PC-3 (cell line): ENCODE measurements around the gene KANSL3. TPM values are rescaled to one million over a fixed set of nuclear protein-coding genes. Genes with fewer than 3 reads are reported as not detected.

Experiments used
- ATAC-seq: fragments of 200-7000 bp; cut with Tn5 transposase; 2 replicates; pipeline ENCODE4 v1.9.1; 2020; ENCODE audit warnings: mild to moderate bottlenecking, moderate library complexity
- BruUV-seq: library from RNA; stranded (reverse); fragments of 400-500 nt; replicated peaks from 2 replicates; lab custom pipeline; 2021; lab: Mats Ljungman, UMichigan
- CTCF ChIA-PET: fragments of 300-600 bp; sonication (Branson Sonifier 250); formaldehyde crosslinking; loops from one replicate; lab custom pipeline; 2022; ENCODE audit warnings: antibody characterized with exemption; lab: Charles Lee
- POLR2A ChIA-PET: fragments of 300-600 bp; sonication (Branson Sonifier 250); formaldehyde crosslinking; loops from one replicate; lab custom pipeline; 2022; ENCODE audit warnings: antibody characterized with exemption; ENCODE audit not compliant: unreplicated experiment; lab: Charles Lee
- DNase-seq: peaks from one replicate; pipeline ENCODE4 v3.0.0-alpha.2; 2015
- H2AFZ ChIP-seq: fragments of 300-600 bp; sonication (generic); 2 replicates; pipeline ENCODE4 v1.6.0; 2016; ENCODE audit warnings: antibody characterized with exemption, low read length
- H3F3A ChIP-seq: fragments of 300-600 bp; sonication (generic); one replicate; pipeline ENCODE4 v1.6.0; 2017; ENCODE audit warnings: antibody characterized with exemption, low read length, control low read depth, mild to moderate bottlenecking; ENCODE audit not compliant: unreplicated experiment
- H3K27ac ChIP-seq: fragments of 300-600 bp; sonication (generic); 2 replicates; pipeline ENCODE4 v1.5.1; 2016; ENCODE audit warnings: mild to moderate bottlenecking, low read length
- H3K27me3 ChIP-seq: fragments of 300-600 bp; sonication (generic); 2 replicates; pipeline ENCODE4 v1.6.1; 2016; ENCODE audit warnings: low read length, mixed read lengths
- H3K36me3 ChIP-seq: fragments of 300-600 bp; sonication (generic); 2 replicates; pipeline ENCODE4 v1.6.1; 2016; ENCODE audit warnings: low read depth, mixed run types, low read length, mixed read lengths
- H3K4me1 ChIP-seq: fragments of 300-600 bp; sonication (generic); 2 replicates; pipeline ENCODE4 v1.5.1; 2016; ENCODE audit warnings: low read length; ENCODE audit not compliant: insufficient read depth
- H3K4me2 ChIP-seq: fragments of 300-600 bp; sonication (generic); 2 replicates; pipeline ENCODE4 v1.6.0; 2016; ENCODE audit warnings: low read length
- H3K4me3 ChIP-seq: fragments of 300-600 bp; sonication (generic); 2 replicates; pipeline ENCODE4 v1.5.1; 2016; ENCODE audit warnings: mild to moderate bottlenecking, low read length, mixed read lengths
- H3K79me2 ChIP-seq: fragments of 300-600 bp; sonication (generic); 2 replicates; pipeline ENCODE4 v1.6.1; 2017; ENCODE audit warnings: low read length, mixed read lengths
- H3K9ac ChIP-seq: fragments of 300-600 bp; sonication (generic); 2 replicates; pipeline ENCODE4 v1.6.0; 2016; ENCODE audit warnings: mild to moderate bottlenecking, low read length
- H3K9me2 ChIP-seq: fragments of 300-600 bp; sonication (generic); replicated peaks from 2 replicates; pipeline ENCODE4 v1.6.1; 2016; ENCODE audit warnings: mixed run types, low read length, mixed read lengths
- H3K9me3 ChIP-seq: fragments of 300-600 bp; sonication (generic); 2 replicates; pipeline ENCODE4 v1.6.1; 2016; ENCODE audit warnings: low read length, mixed read lengths
- H4K20me1 ChIP-seq: fragments of 300-600 bp; sonication (generic); 2 replicates; pipeline ENCODE4 v1.6.1; 2016; ENCODE audit warnings: low read length, mixed read lengths
- EZH2 ChIP-seq: fragments of 300-600 bp; sonication (generic); IDR thresholded peaks from one replicate; pipeline ENCODE4 v1.6.1; 2017; ENCODE audit warnings: antibody characterized with exemption, mild to moderate bottlenecking, low read length; ENCODE audit not compliant: unreplicated experiment
- EZH2phosphoT487 ChIP-seq: fragments of 300-600 bp; sonication (generic); IDR thresholded peaks from 2 replicates; pipeline ENCODE4 v1.6.1; 2018; ENCODE audit warnings: mild to moderate bottlenecking, antibody characterized with exemption, low read length, borderline replicate concordance
- intact Hi-C: fragments of 100-400 bp; cut with micrococcal nuclease; formaldehyde crosslinking; loops from 2 replicates; pipeline ENCODE4 v1.9.0; 2023
- total RNA-seq: library from RNA; depleted of rRNA; stranded (reverse); fragments of >200 nt; gene quantifications from 2 replicates; pipeline ENCODE4 v1.2.3, GENCODE V29; 2014
- TF ChIP-seq, protein P1 (sequence below): fragments of 300-600 bp; sonication (generic); conservative IDR thresholded peaks from 2 replicates; pipeline ENCODE4 v1.5.1; 2017; ENCODE audit warnings: antibody characterized with exemption, low read depth, mild to moderate bottlenecking, low read length

KANSL3 gene
- total RNA-seq, 1 experiment from 2014 or later: 30.6 TPM

- BruUV-seq: no TSS peak
- Histone ChIP-seq H3K4me3 (no peak overlapping the region), H2AFZ (no peak overlapping the region), H3K4me2 (no peak overlapping the region), H3K4me1 (peaks cover 14% of the 10 kb centered on the region), H3K9ac (no peak overlapping the region), H3F3A (no peaks in the 10 kb centered on the region), H3K36me3 (no peaks in the 10 kb centered on the region), H3K27me3 (no peaks in the 10 kb centered on the region), H3K79me2 (no peaks in the 10 kb centered on the region), H4K20me1 (no peaks in the 10 kb centered on the region), H3K9me3 (no peaks in the 10 kb centered on the region), H3K27ac (no peak overlapping the region), H3K9me2 (no peaks in the 10 kb centered on the region)
- ChIA-PET CTCF (no interaction called here), POLR2A (no interaction called here)
- no peak for ATAC-seq
- intact Hi-C loops: no loop called here
- TF ChIP-seq EZH2phosphoT487 (no peak), EZH2 (no peak)
- TF ChIP-seq, protein P1, sequence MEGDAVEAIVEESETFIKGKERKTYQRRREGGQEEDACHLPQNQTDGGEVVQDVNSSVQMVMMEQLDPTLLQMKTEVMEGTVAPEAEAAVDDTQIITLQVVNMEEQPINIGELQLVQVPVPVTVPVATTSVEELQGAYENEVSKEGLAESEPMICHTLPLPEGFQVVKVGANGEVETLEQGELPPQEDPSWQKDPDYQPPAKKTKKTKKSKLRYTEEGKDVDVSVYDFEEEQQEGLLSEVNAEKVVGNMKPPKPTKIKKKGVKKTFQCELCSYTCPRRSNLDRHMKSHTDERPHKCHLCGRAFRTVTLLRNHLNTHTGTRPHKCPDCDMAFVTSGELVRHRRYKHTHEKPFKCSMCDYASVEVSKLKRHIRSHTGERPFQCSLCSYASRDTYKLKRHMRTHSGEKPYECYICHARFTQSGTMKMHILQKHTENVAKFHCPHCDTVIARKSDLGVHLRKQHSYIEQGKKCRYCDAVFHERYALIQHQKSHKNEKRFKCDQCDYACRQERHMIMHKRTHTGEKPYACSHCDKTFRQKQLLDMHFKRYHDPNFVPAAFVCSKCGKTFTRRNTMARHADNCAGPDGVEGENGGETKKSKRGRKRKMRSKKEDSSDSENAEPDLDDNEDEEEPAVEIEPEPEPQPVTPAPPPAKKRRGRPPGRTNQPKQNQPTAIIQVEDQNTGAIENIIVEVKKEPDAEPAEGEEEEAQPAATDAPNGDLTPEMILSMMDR: no peak
- no peak for DNase-seq
These were observed 24.2 kb upstream of the KANSL3 start for GRCh38 chr2:96662360-96662759.

GRCh38 chr2:96661324-96661723, 23.2 kb upstream of the KANSL3 start:
- TF ChIP-seq EZH2phosphoT487 (no peak), EZH2 (no peak)
- TF ChIP-seq, protein P1: no peak
- Histone ChIP-seq H3K4me1 (peaks cover 14% of the 10 kb centered on the region), H3K4me2 (no peak overlapping the region), H2AFZ (no peak overlapping the region), H4K20me1 (no peaks in the 10 kb centered on the region), H3F3A (no peaks in the 10 kb centered on the region), H3K4me3 (no peak overlapping the region), H3K27ac (no peak overlapping the region), H3K9me2 (no peaks in the 10 kb centered on the region), H3K9ac (no peak overlapping the region), H3K79me2 (no peaks in the 10 kb centered on the region), H3K9me3 (no peaks in the 10 kb centered on the region), H3K36me3 (no peaks in the 10 kb centered on the region), H3K27me3 (no peaks in the 10 kb centered on the region)
- ChIA-PET CTCF (no interaction called here), POLR2A (no interaction called here)
- ATAC-seq (no peak), DNase-seq (no peak)
- no TSS peak for BruUV-seq
- intact Hi-C loops: no loop called here

GRCh38 chr2:96656540-96656939, 18.4 kb upstream of the KANSL3 start:
- no peaks in the 10 kb centered on the region for H3K27me3 ChIP-seq
- H3K36me3 ChIP-seq: no peaks in the 10 kb centered on the region
- H3K9ac ChIP-seq: no peak overlapping the region
- DNase-seq (no peak), ATAC-seq (no peak)
- no peak overlapping the region for H3K4me3 ChIP-seq
- no peaks in the 10 kb centered on the region for H3K79me2 ChIP-seq
- no peaks in the 10 kb centered on the region for H3K4me1 ChIP-seq
- no peaks in the 10 kb centered on the region for H3K9me2 ChIP-seq
- BruUV-seq: no TSS peak
- intact Hi-C loops: no loop called here
- H4K20me1 ChIP-seq: no peaks in the 10 kb centered on the region
- no peak overlapping the region for H3K4me2 ChIP-seq
- TF ChIP-seq, protein P1: no peak
- TF ChIP-seq EZH2: no peak
- no peak for TF ChIP-seq EZH2phosphoT487
- CTCF ChIA-PET: no interaction called here
- POLR2A ChIA-PET: no interaction called here
- H3F3A ChIP-seq: no peaks in the 10 kb centered on the region
- no peak overlapping the region for H3K27ac ChIP-seq
- no peak overlapping the region for H2AFZ ChIP-seq
- H3K9me3 ChIP-seq: no peaks in the 10 kb centered on the region
